ENCODE results near the gene NFKB1.

NFKB1 gene

DNA sequence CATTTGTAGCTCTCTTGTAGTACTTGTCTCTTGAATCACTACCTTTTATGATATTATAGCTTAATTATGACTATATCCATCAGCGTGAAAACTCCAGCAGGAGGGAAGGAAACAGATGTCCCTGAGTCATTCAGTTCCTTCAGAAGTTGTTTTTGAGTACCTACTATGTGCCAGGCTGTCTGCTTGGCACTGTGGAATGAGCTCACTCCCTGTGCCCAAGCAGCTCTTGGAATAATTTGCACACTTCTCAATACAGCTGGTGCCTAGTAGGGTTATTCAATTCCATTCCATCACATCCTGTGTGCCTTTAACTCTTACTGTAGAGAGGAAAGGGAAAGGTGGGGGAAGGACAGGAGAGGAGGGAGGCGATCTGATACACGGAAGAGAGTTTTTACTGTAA lies 77.1 kb downstream of the NFKB1 start:
- H3K36me3 ChIP-seq, result peaks cover 11% of the 10 kb centered on the region
- TF ChIP-seq, protein P1, sequence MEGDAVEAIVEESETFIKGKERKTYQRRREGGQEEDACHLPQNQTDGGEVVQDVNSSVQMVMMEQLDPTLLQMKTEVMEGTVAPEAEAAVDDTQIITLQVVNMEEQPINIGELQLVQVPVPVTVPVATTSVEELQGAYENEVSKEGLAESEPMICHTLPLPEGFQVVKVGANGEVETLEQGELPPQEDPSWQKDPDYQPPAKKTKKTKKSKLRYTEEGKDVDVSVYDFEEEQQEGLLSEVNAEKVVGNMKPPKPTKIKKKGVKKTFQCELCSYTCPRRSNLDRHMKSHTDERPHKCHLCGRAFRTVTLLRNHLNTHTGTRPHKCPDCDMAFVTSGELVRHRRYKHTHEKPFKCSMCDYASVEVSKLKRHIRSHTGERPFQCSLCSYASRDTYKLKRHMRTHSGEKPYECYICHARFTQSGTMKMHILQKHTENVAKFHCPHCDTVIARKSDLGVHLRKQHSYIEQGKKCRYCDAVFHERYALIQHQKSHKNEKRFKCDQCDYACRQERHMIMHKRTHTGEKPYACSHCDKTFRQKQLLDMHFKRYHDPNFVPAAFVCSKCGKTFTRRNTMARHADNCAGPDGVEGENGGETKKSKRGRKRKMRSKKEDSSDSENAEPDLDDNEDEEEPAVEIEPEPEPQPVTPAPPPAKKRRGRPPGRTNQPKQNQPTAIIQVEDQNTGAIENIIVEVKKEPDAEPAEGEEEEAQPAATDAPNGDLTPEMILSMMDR (IDR thresholded peaks at IDR 0.05; ENCODE audit: low read depth, low read length), result no peak

DNA sequence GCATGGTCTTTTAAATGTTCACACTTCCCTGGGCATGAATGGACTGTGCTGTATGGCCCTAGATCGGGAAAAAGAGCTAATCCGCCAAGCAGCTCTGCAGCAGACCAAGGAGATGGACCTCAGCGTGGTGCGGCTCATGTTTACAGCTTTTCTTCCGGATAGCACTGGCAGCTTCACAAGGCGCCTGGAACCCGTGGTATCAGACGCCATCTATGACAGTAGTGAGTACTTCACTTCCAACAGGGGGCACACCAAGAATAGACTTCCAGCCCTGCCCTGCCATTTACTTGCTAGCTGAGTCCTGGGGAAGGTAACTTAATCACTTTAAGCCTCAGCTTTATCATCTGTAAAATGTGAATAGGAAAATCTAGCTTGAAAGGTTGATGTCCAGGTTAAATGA lies 77.7 kb downstream of the NFKB1 start:
- DNase-seq, result no peak
- TF ChIP-seq, protein P1 (IDR thresholded peaks at IDR 0.05; ENCODE audit: low read depth, low read length), result no peak; the same call in 1 of the 2 replicates
- no peaks in the 10 kb centered on the region for H3K9me3 ChIP-seq
- H3K27me3 ChIP-seq, result no peaks in the 10 kb centered on the region
- H3K4me1 ChIP-seq, result no peaks in the 10 kb centered on the region
- H3K4me3 ChIP-seq (ENCODE audit: low read depth, low read length), result no peak overlapping the region
- peaks cover 14% of the 10 kb centered on the region for H3K36me3 ChIP-seq

More for the DNA sequence above, 77.1 kb downstream of the NFKB1 start:
- H3K4me1 ChIP-seq, result no peaks in the 10 kb centered on the region
- no peaks in the 10 kb centered on the region for H3K27me3 ChIP-seq
- H3K4me3 ChIP-seq (ENCODE audit: low read depth, low read length), result no peak overlapping the region
- DNase-seq, result no peak
- no peaks in the 10 kb centered on the region for H3K9me3 ChIP-seq

DNA sequence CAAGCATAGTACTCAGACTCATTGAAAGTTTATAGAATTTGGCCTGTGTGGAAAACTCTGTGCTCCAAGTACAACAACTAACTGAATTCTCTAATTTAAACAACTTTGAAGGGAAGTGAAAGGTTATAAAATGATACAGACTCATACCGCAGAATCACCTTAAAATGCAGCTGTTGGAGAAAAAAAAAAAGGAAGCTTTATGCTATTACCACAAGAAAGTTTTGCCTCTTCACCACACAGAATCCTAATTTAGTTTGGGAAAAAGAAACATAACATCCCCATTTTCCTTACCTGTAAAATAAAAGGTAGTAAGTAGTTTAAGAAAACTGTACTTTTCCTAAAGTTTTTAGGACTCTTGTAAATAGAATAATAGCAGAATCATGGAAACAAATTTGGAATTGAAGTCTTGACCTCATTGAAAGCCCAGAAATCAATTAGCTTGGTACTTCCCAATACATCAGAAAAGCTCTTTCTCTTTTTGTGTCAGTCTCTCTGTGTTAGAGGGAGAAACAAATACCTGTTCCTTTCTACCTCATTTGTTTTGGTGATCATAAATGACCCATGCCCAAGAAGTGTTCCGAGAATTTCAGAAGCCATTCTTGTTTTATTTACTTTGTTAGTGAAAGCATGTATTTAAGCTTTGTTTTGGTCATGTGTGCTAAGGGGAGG lies 78.8 kb downstream of the NFKB1 start:
- Histone ChIP-seq H3K9me3 (no peaks in the 10 kb centered on the region), H3K27me3 (no peaks in the 10 kb centered on the region), H3K4me3 (ENCODE audit: low read depth, low read length) (no peak overlapping the region), H3K36me3 (peaks cover 14% of the 10 kb centered on the region), H3K4me1 (no peaks in the 10 kb centered on the region)
- DNase-seq, result no peak
- TF ChIP-seq, protein P1 (IDR thresholded peaks at IDR 0.05; ENCODE audit: low read depth, low read length), result no peak

DNA sequence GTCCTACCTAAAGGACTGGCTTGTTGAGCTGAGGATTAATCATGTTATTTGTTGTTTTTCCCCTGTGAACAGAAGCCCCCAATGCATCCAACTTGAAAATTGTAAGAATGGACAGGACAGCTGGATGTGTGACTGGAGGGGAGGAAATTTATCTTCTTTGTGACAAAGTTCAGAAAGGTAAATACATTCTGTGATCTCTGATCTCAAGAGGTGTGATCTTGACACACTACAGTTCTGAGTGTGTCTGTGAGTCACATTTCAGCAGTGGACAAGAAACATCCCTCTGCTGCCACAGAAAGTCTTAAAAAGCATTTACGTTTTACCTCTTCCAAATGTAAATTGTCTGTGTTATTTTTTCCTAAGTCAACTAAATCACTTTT lies 79.3 kb downstream of the NFKB1 start:
- no peaks in the 10 kb centered on the region for H3K9me3 ChIP-seq
- DNase-seq, result no peak
- no peaks in the 10 kb centered on the region for H3K27me3 ChIP-seq

DNA sequence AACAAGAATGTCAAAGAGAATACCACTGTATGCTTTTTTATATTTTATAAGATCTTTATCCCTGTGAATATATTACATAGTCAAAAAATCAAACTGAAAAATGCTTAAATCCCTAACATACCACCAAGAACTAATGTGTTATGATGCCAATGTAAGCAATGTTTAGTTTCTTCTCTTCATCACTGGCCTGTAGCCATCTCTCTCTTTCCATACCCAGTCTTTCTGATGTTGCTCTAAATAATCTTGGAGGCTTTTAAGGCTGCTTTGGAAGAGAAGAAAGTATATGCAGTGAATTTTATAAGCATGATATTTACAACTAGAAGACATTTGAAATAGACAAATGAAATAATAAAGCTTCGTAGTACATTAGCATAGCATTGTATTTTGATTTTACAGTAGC lies 82.9 kb downstream of the NFKB1 start:
- Histone ChIP-seq H3K36me3 (peaks cover 9% of the 10 kb centered on the region), H3K9me3 (no peaks in the 10 kb centered on the region), H3K4me1 (no peaks in the 10 kb centered on the region), H3K27me3 (no peaks in the 10 kb centered on the region), H3K4me3 (ENCODE audit: low read depth, low read length) (no peak overlapping the region)
- DNase-seq, result no peak
- TF ChIP-seq, protein P1 (IDR thresholded peaks at IDR 0.05; ENCODE audit: low read depth, low read length), result no peak

More for the DNA sequence above, 79.3 kb downstream of the NFKB1 start:
- Histone ChIP-seq H3K36me3 (peaks cover 14% of the 10 kb centered on the region), H3K4me3 (ENCODE audit: low read depth, low read length) (no peak overlapping the region), H3K4me1 (no peaks in the 10 kb centered on the region)
- TF ChIP-seq, protein P1 (IDR thresholded peaks at IDR 0.05; ENCODE audit: low read depth, low read length), result no peak

DNA sequence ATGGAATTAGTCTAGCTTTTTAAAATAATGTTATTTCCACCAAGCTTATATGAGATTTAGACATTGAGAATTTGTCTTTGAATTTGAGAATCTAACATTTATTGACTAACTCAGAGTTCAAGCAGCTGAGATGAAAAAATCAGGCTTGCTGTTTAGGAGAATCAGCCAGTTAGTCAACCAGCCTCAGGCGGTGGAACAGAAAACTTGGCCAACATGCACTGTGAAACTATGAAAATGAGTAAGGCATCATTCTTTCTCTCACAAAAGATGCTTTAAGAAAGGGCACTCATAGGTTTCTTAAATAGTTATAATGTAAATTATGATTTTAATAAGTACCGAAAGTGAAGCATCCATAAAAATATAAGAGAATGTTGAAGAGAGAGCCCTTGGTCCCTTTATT lies 84.2 kb downstream of the NFKB1 start:
- H3K4me1 ChIP-seq, result no peaks in the 10 kb centered on the region
- no peak for DNase-seq
- H3K36me3 ChIP-seq, result peaks cover 12% of the 10 kb centered on the region
- H3K9me3 ChIP-seq, result no peaks in the 10 kb centered on the region
- H3K4me3 ChIP-seq (ENCODE audit: low read depth, low read length), result no peak overlapping the region
- H3K27me3 ChIP-seq, result no peaks in the 10 kb centered on the region
- TF ChIP-seq, protein P1 (IDR thresholded peaks at IDR 0.05; ENCODE audit: low read depth, low read length), result no peak

Data from BE2C (cell line).